GM21447 (cell line): Measurements from ENCODE around the gene LRRC18.

Source experiments
- ATAC-seq: cut with Tn5 transposase; IDR thresholded peaks from one replicate; pipeline ENCODE4 v1.9.1; 2021; ENCODE audit not compliant: unreplicated experiment

The LRRC18 gene

GRCh38 chr10:48884179-48885045 lies 55.2 kb downstream of the LRRC18 start:
- ATAC-seq = no peak

- ATAC-seq = no peak
Observed at GRCh38 chr10:48883701-48884100, 55.9 kb downstream of the LRRC18 start.

- no peak for ATAC-seq
Observed at GRCh38 chr10:48882881-48883280, 56.8 kb downstream of the LRRC18 start.

GRCh38 chr10:48881937-48882336 lies 57.7 kb downstream of the LRRC18 start:
- ATAC-seq = no peak

- ATAC-seq = no peak
Observed at GRCh38 chr10:48880016-48880705, 59.5 kb downstream of the LRRC18 start.

GRCh38 chr10:48879451-48879850 lies 60.2 kb downstream of the LRRC18 start:
- no peak for ATAC-seq

GRCh38 chr10:48878091-48878490 lies 61.5 kb downstream of the LRRC18 start:
- ATAC-seq = no peak

GRCh38 chr10:48872234-48872633 lies 67.4 kb downstream of the LRRC18 start:
- ATAC-seq = no peak
